GM12878 (cell line): ENCODE results near the gene DAPK3. TPM values are rescaled to one million over a fixed set of nuclear protein-coding genes. Genes with fewer than 3 reads are reported as not detected.
A peak's percentile ranks its signal among the peaks of the same experiment; 100 is the strongest.

Experiments
- ATAC-seq: fragments of 200-7000 bp; cut with Tn5 transposase; 3 replicates; pipeline ENCODE4 v1.9.1; 2020; ENCODE audit warnings: mild to moderate bottlenecking, moderate library complexity
- BruUV-seq: library from RNA; stranded (reverse); fragments of 400-500 nt; replicated peaks from 2 replicates; lab custom pipeline; 2021; lab: Mats Ljungman, UMichigan
- CTCF ChIA-PET: fragments of 300-600 bp; sonication (Branson Sonifier 250); formaldehyde crosslinking; extraction: SDS; loops from one replicate; lab custom pipeline; 2021; ENCODE audit warnings: inconsistent platforms; lab: Yijun Ruan, JAX
- POLR2A ChIA-PET: fragments of 350-600 bp; formaldehyde crosslinking; extraction: SDS; loops from one replicate; lab custom pipeline; 2021; ENCODE audit warnings: inconsistent platforms; lab: Charles Lee
- RAD21 ChIA-PET: fragments of 300-600 bp; sonication (Branson Sonifier 250); formaldehyde crosslinking; loops from one replicate; lab custom pipeline; 2023; ENCODE audit warnings: antibody characterized with exemption; ENCODE audit not compliant: unreplicated experiment; lab: Charles Lee
- SMC1A ChIA-PET: fragments of 300-600 bp; sonication (Branson Sonifier 250); formaldehyde crosslinking; loops from one replicate; lab custom pipeline; 2023; ENCODE audit not compliant: unreplicated experiment, uncharacterized antibody; lab: Charles Lee
- DNase-seq: peaks from one replicate; pipeline ENCODE4 v3.0.0-alpha.2; 2011; ENCODE audit warnings: low read depth, low spot score
- FAIRE-seq: peaks from 3 replicates; lab custom pipeline; 2011; peaks lifted over from hg19 to GRCh38; lab: Jason Lieb, UNC
- H2AFZ ChIP-seq: 2 replicates; pipeline ENCODE4 v1.6.0; 2011; ENCODE audit warnings: low read depth, low read length, control low read depth; ENCODE audit not compliant: control insufficient read depth
- H3K27ac ChIP-seq: 2 replicates; pipeline ENCODE4 v1.5.1; 2011; ENCODE audit warnings: control low read depth; ENCODE audit not compliant: control insufficient read depth, insufficient read depth
- H3K27me3 ChIP-seq, 2 experiments: replicated peaks in 1 of 2; 2 replicates each; pipeline versions ENCODE4 v1.6.0 to v1.6.1; 2011; ENCODE audit warnings: low read length in 1 of 2; ENCODE audit not compliant: control insufficient read depth in 2 of 2, insufficient read depth in 2 of 2
- H3K36me3 ChIP-seq, 2 experiments: 2 replicates each; pipeline ENCODE4 v1.5.1; 2011; ENCODE audit warnings: low read length in 1 of 2; ENCODE audit not compliant: control insufficient read depth in 2 of 2, insufficient read depth in 2 of 2
- H3K4me1 ChIP-seq: 2 replicates; pipeline ENCODE4 v1.6.1; 2011; ENCODE audit warnings: mild to moderate bottlenecking, low read length, moderate library complexity, mixed read lengths; ENCODE audit not compliant: control insufficient read depth, insufficient read depth
- H3K4me2 ChIP-seq: 2 replicates; pipeline ENCODE4 v1.6.0; 2011; ENCODE audit warnings: control low read depth; ENCODE audit not compliant: control insufficient read depth, insufficient read depth
- H3K4me3 ChIP-seq: fragments of 200-600 bp; sonication (generic); 2 replicates; pipeline ENCODE4 v1.5.1; 2016
- H3K79me2 ChIP-seq: 2 replicates; pipeline ENCODE4 v1.6.0; 2011; ENCODE audit warnings: low read length; ENCODE audit not compliant: control insufficient read depth, insufficient read depth
- H3K9ac ChIP-seq: 2 replicates; pipeline ENCODE4 v1.8.0; 2011; ENCODE audit warnings: low read length, control low read depth, mixed read lengths; ENCODE audit not compliant: control insufficient read depth, insufficient read depth
- H3K9me3 ChIP-seq: replicated peaks from 3 replicates; pipeline ENCODE4 v1.5.1; 2011; ENCODE audit warnings: mild to moderate bottlenecking, low read length; ENCODE audit not compliant: control insufficient read depth, insufficient read depth
- H4K20me1 ChIP-seq: 2 replicates; pipeline ENCODE4 v1.6.0; 2011; ENCODE audit not compliant: control insufficient read depth, insufficient read depth
- EZH2 ChIP-seq: IDR thresholded peaks from 2 replicates; pipeline ENCODE4 v1.6.1; 2012; ENCODE audit warnings: low read depth, mild to moderate bottlenecking, control low read depth, inconsistent platforms, low read length, borderline replicate concordance; ENCODE audit not compliant: control insufficient read depth
- GATAD2B ChIP-seq: fragments of 450-650 bp; conservative IDR thresholded peaks from 2 replicates; pipeline ENCODE4 v1.6.1; 2017; ENCODE audit warnings: low read depth, mild to moderate bottlenecking, moderate library complexity
- MXI1 ChIP-seq: fragments of 150-350 bp; IDR thresholded peaks from 2 replicates; pipeline ENCODE4 v1.6.1; 2011; ENCODE audit warnings: low read depth, mild to moderate bottlenecking, inconsistent platforms, low read length, improper control_type of control experiment
- NR2C2 ChIP-seq: IDR thresholded peaks from 2 replicates; pipeline ENCODE4 v1.6.1; 2011; ENCODE audit warnings: borderline replicate concordance, low read depth; ENCODE audit not compliant: control insufficient read depth, insufficient read length
- PAX8 ChIP-seq: fragments of 450-650 bp; IDR thresholded peaks from 2 replicates; pipeline ENCODE4 v1.6.1; 2017; ENCODE audit warnings: mild to moderate bottlenecking, moderate library complexity
- RAD51 ChIP-seq: fragments of 450-650 bp; IDR thresholded peaks from 2 replicates; pipeline ENCODE4 v1.6.1; 2016; ENCODE audit warnings: moderate library complexity, mild to moderate bottlenecking, inconsistent platforms
- SMARCA5 ChIP-seq: fragments of 450-650 bp; IDR thresholded peaks from 2 replicates; pipeline ENCODE4 v1.6.1; 2017; ENCODE audit warnings: mild to moderate bottlenecking
- STAT1 ChIP-seq: fragments of 450-650 bp; conservative IDR thresholded peaks from 2 replicates; pipeline ENCODE4 v1.6.1; 2014; ENCODE audit warnings: antibody characterized with exemption, mild to moderate bottlenecking
- SUPT20H ChIP-seq: IDR thresholded peaks from 2 replicates; pipeline ENCODE4 v1.6.1; 2011; ENCODE audit warnings: low read depth, mild to moderate bottlenecking, low read length, moderate library complexity, borderline replicate concordance; ENCODE audit not compliant: control insufficient read depth
- ZNF207 ChIP-seq: fragments of 450-650 bp; IDR thresholded peaks from 2 replicates; pipeline ENCODE4 v1.6.1; 2014; ENCODE audit warnings: antibody characterized with exemption, mild to moderate bottlenecking, borderline replicate concordance
- WGBS: methylation state at CpG from one replicate; pipeline ENCODE4 v1.1.6; 2016; ENCODE audit warnings: low lambda C conversion rate; ENCODE audit not compliant: insufficient replicate concordance, insufficient coverage; ENCODE audit errors: missing lambda C conversion rate; 5-methylcytosine and 5-hydroxymethylcytosine counted together
- in situ Hi-C: fragments of 300-500 bp; cut with MboI; formaldehyde crosslinking; loops from 9 replicates; pipeline ENCODE4 v1.14.3; 2018; ENCODE audit warnings: mixed read lengths
- intact Hi-C: fragments of 100-400 bp; cut with micrococcal nuclease; formaldehyde crosslinking; loops from one replicate; pipeline ENCODE4 v1.14.2; 2022; ENCODE audit not compliant: unreplicated experiment
- polyA plus RNA-seq, 11 experiments: library from polyadenylated mRNA; depleted of rRNA in 4 of 11; unstranded in 6 of 11; stranded (reverse) in 5 of 11; fragments of >200 nt; fragmentation: Nextera tagmentation in 4 of 11; fragmentation: Illumina TruSeq in 1 of 11; extraction: Ambion mirVana in 4 of 11; extraction: Trizol in 1 of 11; gene quantifications; 1 replicate in 1 of 11; 2 replicates in 10 of 11; pipeline versions ENCODE4 v1.2.1 to v1.2.3, GENCODE V29; 2011 to 2016; ENCODE audit warnings: inconsistent platforms in 2 of 11, missing spikeins in 2 of 11, low read depth in 1 of 11
- total RNA-seq, 4 experiments: library from RNA; depleted of rRNA in 3 of 4; stranded (reverse); fragments of >200 nt in 3 of 4; fragmentation: Illumina TruSeq in 1 of 4; extraction: Trizol in 1 of 4; gene quantifications; 2 replicates each; pipeline versions ENCODE4 v1.2.1 to v1.2.3, GENCODE V29; 2013 to 2021
- TF ChIP-seq, protein P1 (sequence below): IDR thresholded peaks from 2 replicates; pipeline ENCODE4 v1.6.1; 2012; ENCODE audit warnings: low read depth, low read length, improper control_type of control experiment
- TF ChIP-seq, protein P2 (sequence below): IDR thresholded peaks from 2 replicates; pipeline ENCODE4 v1.6.1; 2011; ENCODE audit warnings: borderline replicate concordance, low read depth, mild to moderate bottlenecking, moderate library complexity, low read length; ENCODE audit not compliant: insufficient read depth, poor library complexity, severe bottlenecking

DAPK3 gene
- total and polyA plus RNA-seq, 10 of the 15 experiments (the other 5 are each of a cell fraction or from before 2014, with no cell fraction given), result 0.13 to 46.4 (median 24.8) TPM

- H4K20me1 ChIP-seq, result no peaks in the 10 kb centered on the region
- POLR2A ChIA-PET, result interaction anchor here (0.5 to 2.6 kb wide), 10 partner anchors 10 to 118 kb away, joined by 3 to 20 read pairs (median 4); partner anchors contain the start of gene EEF2
These were observed 37.1 kb upstream of the DAPK3 start for GRCh38 chr19:4007836-4008539.

More at GRCh38 chr19:4007836-4008539, 37.1 kb upstream of the DAPK3 start:
- Histone ChIP-seq H3K27ac (peak overlapping the region; percentile 42), H3K4me3 (peak overlapping the region; percentile 85), H3K27me3 (no peaks in the 10 kb centered on the region), H3K4me1 (peaks cover 7% of the 10 kb centered on the region; the same call in 1 of the 2 replicates), H3K9me3 (no peaks in the 10 kb centered on the region), H3K79me2 (peaks cover 33% of the 10 kb centered on the region), H2AFZ (peak overlapping the region; percentile 56), H3K9ac (peak overlapping the region; percentile 70), H3K36me3 (0 out of 4 replicates have a peak, but pooled peaks cover 0 to 1% of the 10 kb centered on the region in 2 experiments), H3K4me2 (peak overlapping the region; percentile 95)
- WGBS, result under 1% methylated on average over 37 of the region's 55 CpGs
- ChIA-PET SMC1A (interaction anchor here (0.8 to 1.5 kb wide), 2 partner anchors 14 to 19 kb away, joined by 3 to 11 read pairs; no protein-coding TSS in a partner anchor), RAD21 (interaction anchor here (0.9 to 2.1 kb wide), 7 partner anchors 18 to 107 kb away, joined by 3 to 9 read pairs (median 4); partner anchors contain the start of genes EEF2 and ZBTB7A), CTCF (interaction anchor here (0.6 to 3.4 kb wide), 5 partner anchors 11 to 335 kb away, joined by 3 to 26 read pairs (median 3); no protein-coding TSS in a partner anchor)
- in situ Hi-C loops, result no loop called here
- DNase-seq, result no peak
- TF ChIP-seq MXI1 (no peak; the same call in 1 of the 2 replicates), SUPT20H (no peak), GATAD2B (0 out of 2 replicates have a peak, but pooled peaks have one; percentile 14), PAX8 (no peak), EZH2 (no peak), STAT1 (no peak), RAD51 (no peak), NR2C2 (no peak), SMARCA5 (peak; percentile 28; the same call in 1 of the 2 replicates), ZNF207 (0 out of 2 replicates have a peak, but pooled peaks have one; percentile 42)
- TF ChIP-seq, protein P1, sequence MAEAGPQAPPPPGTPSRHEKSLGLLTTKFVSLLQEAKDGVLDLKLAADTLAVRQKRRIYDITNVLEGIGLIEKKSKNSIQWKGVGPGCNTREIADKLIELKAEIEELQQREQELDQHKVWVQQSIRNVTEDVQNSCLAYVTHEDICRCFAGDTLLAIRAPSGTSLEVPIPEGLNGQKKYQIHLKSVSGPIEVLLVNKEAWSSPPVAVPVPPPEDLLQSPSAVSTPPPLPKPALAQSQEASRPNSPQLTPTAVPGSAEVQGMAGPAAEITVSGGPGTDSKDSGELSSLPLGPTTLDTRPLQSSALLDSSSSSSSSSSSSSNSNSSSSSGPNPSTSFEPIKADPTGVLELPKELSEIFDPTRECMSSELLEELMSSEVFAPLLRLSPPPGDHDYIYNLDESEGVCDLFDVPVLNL, result no peak
- TF ChIP-seq, protein P2, sequence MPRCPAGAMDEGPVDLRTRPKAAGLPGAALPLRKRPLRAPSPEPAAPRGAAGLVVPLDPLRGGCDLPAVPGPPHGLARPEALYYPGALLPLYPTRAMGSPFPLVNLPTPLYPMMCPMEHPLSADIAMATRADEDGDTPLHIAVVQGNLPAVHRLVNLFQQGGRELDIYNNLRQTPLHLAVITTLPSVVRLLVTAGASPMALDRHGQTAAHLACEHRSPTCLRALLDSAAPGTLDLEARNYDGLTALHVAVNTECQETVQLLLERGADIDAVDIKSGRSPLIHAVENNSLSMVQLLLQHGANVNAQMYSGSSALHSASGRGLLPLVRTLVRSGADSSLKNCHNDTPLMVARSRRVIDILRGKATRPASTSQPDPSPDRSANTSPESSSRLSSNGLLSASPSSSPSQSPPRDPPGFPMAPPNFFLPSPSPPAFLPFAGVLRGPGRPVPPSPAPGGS, result no peak
- intact Hi-C loops, result no loop called here
- FAIRE-seq, result no peak
- no TSS peak for BruUV-seq
- ATAC-seq, result peak; percentile 2; the same call in 1 of the 3 replicates
